ENCODE results near the gene TPRN.

The TPRN gene

DNA sequence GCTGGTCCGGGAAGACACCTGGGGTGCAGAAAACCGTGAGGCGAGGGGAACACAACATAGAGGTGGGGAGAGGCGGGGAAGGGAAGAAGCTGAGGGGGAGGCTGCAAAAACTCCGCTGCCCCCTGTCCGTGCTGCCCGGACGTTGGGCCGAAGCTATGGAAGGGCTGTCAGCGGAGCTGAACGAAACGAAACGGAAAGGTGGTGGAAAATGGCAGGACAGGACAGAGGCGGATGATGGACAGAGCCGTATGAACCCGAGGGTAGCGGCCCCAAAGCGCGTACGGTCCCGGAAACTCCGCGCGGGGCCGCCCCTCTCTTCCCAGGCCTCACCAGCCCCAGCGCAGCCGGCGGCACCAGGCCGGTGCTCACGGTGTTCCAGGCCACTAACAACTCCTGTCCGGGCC is 12.5 kb downstream of the TPRN start:
- DNase-seq, result no peak

DNA sequence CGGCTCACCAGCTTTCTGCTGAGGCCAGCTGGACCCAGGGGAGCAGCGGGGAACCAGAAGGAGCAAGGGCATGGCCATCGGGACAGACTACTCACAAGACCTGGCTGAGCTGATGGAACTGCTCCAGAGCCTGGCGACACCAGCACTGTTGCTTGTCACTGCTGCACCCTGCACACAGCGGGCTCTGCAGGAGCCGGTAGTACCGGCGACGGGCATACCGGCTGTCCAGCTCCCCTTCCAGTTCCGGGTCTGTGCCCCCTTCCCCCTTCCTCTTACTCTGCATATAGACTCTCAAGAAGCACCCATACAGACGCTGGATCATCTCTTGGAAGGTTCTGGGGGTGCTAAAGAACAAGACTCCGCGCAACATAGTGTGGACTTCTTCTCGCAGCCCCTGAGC is 13.2 kb downstream of the TPRN start:
- no peak for DNase-seq

DNA sequence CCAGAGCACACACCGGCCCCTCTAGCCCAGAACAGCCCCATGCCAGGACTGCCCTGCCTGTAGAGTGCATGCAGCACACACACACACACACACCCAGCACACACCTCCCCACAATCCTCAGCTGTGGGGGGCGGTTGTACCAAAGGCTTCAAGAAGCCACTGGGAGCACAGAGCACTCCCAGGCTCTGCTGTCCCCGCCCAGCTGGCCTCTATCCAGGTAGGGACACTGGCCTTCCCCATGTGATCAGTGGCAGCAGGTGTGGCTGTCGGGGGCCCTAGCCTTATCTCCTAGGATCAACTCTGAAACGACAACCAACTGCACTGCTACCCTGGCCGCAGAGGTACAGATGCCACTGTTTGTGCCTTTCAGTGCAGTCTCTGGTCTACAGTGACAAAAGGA is 14.2 kb downstream of the TPRN start:
- DNase-seq, result no peak

DNA sequence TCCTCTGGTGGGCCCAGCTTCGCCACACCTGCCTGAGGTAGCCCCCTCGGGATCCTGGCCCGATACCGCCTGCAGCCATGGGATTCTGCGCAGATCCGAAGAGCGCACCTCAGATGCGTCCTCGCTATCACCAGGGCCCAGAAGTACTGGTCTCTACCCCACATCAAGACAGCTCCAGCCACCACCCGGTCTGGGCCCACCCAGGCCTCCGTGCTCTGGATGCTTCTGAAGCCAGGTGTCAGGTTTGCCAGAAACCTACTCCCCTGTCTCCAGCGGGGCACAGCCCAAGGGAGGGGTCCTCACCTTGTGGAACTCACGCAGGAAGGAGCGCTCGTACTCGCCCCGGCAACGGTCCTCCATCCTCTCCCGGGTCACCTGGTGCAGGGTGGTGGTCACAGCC is 14.6 kb downstream of the TPRN start:
- no peak for DNase-seq

DNA sequence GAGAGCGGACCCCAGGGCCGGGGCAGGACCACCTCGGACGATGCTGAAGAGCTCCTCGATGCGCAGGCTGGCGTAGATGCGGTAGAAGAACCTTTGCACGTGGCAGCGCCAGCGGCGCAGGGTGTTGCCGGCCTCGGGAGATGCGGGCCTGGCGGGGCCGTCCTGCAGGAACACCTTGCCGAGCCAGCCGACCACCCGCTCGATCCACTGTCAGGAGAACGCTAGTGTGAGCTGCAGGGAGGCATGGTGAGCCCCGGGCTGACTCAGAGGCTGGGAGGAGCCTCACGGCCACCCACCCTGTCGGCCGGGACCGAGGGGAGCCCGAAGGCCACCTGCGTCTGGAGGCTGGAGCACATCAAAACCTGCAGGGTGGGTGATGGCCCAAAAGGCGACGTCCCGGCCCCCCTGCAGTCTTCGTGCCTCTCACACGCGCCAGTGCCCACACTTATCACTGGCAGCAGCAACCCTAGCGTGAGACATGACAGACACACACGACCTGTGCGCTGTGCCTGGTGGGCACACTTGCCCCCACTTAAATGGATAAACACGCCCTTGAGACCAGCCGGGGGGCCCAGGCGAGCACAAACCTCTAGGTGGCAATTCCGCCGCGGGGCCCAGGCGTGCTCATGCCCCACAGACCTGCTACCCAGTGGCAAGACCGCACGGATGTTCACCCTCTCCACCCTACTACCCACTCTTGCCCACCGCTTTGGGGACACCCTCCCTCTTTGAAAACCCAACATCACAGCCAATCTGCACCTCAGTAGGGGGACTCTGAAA is 15.5 kb downstream of the TPRN start:
- DNase-seq, result no peak

DNA sequence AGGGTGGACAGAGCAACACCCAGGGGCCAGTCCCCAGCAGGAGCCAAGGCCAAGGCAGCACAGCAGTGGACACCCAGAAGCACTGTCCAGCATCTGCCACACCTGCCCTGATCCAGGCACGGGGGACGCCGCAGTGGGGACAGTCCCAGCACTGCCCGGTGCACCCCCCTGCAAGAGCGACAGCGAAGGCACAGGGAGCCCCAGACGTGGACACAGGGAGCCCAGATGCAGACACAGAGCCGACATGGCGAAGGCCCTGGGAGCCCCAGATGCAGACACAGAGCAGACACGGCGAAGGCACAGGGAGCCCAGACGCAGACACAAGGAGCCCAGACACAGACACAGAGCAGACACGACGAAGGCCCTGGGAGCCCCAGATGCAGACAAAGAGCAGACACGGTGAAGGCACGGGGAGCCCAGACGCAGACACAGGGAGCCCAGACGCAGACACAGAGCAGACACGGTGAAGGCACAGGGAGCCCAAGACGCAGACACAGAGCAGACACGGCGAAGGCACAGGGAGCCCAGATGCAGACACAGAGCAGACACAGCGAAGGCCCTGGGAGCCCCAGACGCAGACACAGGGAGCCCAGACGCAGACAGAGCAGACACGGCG is 16.5 kb downstream of the TPRN start:
- no peak for DNase-seq

DNA sequence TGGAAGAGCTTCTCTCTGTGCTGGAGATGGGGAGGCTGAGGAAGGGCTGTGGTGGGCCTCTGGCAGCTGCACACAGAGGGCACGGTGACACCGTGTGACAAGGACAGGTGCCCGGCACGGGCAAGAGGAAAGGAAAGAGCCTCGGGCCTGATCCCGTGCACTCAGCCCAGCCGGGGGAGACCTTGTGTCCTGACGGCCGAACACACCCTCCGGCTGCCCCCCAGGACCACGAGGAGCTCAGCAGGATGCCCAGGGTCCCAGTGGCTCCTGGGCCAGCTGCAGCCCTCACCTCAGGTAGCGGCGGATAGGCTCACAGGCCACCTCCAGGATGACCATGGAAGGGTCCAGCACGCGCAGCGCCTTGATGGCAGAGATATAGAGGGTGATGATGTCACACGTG is 17.7 kb downstream of the TPRN start:
- no peak for DNase-seq

DNA sequence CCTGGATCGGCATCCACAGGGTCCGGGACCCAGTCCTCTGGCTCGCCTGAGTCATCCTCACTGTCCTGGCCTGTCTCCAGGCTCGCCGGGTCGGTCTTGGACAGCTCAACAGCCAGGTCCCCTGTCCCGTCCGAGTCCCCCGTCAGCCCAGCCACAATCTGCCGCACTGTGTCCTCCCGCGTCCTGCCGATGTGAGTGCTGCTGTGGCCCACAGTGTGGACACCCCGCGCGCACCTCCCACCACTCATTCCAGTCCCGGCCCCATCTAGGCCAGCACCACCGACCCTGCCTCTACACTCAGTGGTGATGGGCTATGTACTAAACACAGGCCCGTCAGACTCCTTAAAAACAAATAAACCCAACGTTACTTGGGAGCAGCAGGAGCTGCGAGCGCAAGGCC is 18.9 kb downstream of the TPRN start:
- DNase-seq, result no peak

DNA sequence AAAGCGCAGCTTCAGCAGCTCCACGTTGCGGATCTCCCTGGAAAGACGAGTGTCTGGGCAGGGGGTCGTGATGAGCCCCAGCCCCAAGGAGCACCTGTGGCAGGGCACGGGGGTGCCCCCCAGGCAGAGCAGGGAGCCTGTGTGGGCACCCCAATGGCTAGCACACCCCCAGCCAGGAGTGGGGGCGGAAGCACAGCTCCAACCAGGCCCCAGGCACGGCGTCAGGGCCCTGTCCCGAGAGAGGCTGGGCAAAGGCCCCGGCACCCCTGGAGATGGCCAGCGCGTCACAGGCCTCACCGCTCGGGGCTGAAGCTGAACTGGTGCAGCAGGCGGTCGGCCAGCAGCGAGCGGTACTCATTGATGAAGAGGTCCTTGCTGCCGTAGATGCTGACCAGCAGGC is 20.1 kb downstream of the TPRN start:
- no peak for DNase-seq

DNA sequence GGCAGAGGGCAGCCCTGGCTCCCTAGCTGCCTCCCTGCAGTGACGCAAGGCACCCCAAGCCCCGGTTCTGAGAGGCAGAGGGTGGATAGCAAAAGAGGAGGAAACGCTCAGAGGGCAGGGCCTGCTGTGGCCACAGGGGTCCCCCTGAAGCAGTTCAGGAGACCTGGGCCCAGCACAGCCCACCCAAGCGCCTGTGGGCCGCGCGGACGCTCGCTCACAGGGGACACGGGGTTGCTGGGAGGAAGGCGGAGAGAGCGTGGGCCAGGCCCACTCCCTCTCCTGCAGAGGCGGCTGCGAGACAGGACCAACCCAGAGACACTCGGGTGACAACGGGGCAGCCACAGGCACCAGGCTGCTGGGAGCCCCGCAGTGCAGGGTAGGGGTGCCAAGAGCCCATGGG is 20.8 kb downstream of the TPRN start:
- DNase-seq, result no peak

DNA sequence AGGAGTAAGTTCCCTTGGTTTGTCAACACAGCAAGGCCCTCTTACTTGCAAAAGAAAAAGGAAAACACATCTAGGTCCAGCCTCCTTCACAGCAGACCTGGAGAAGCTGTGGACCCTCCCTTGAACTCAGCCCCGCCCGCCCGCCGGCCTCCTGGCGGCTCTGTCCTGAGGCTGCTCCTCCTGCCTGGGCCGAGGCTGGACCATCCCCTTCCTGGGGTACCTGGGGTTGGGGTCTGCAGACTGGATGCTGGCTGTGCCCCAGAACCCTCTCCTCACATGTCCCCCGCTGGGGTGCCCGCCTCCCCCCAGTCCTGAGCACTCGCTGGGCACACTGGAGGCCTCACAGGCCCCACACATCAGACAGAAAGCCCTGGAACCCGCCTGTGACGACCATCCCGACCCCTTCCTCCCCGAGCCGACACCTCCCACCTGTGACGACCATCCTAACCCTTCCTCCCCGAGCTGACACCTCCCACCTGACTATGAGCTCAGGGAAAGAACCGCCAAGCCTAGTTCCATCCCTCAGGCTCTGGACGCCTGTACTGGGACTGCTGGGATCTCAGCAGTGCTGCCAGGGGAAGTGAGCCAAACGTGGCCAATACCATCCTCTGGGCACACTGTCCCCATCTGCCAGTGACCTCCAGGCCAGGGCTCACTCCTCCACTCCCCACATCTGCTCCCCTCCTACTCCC is 21.5 kb downstream of the TPRN start:
- DNase-seq, result no peak

DNA sequence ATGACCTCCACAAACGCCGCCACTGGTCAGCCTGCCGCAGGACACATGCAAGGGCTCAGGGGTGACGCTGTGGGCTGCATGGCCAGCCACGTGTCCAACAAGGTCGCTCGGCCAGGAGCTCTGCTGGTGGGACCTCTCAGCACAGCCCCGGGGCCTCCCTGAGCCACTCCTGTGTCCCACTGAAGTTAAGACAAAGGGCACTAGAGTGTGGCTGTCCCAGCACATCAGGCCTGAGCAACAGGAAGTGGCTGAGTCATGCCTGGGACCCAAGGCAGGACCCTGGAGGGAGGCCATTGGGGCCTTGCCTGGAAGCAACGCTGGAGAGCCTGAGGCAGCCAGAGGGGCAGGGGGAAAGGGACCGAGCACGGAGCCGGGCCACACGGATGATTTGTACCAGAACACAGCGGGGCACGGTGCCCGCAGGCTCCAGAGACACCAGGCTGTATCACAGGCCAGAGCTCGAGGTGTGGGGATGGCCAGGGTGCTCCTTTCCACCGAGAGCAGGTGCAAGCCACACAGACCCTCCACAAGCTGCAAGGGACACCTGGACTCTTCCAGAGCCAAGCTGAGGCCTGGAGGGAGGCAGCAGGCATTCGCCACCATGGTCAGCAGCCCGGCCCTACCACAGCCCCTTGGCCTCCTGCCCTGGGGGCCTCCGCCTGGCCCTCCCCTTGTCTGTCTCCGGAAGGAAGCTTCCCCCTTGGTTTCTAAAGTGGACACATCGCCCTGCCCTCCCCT is 22.2 kb downstream of the TPRN start:
- no peak for DNase-seq

DNA sequence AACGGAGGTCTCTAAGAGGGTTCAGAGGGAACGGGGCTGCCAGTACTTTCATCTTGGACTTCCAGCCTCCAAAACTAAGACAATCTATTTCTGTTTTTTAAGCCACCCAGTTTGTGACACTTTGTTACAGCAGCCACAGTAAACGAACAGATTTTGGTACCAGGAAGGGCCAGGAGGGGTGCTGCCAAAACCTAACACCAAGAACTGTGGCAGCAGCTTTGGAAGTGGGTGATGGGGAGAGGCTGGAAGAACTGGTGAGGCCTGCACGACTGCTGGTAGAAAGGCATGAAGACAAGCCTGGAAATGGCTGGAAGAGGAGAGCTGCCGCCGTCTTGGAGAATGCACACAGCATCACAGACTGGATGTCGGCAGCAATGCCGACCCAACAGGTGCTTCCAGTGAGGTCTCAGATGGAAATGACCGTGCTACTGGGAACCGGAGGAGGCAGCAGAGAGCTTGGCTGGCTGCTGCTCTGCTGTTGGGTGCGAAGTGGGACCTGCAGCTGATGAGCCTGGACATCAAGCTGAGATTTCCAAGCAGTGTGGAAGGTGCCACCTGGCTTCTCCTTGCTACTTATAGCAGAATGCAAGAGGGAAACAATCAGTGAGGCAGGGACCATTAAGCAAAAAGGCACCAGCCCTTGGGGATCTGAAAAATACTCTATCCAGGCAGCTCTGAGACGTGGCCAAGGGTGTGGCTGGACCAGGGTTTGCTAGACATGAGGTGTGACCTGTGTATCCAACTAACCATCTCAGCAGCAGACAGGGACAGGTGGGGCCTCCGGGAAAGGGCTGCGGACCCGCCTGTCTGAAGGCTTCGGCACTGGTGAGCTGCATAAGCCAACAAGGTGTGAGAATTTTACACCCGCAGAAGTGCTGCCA is 24.0 kb downstream of the TPRN start:
- DNase-seq, result no peak

DNA sequence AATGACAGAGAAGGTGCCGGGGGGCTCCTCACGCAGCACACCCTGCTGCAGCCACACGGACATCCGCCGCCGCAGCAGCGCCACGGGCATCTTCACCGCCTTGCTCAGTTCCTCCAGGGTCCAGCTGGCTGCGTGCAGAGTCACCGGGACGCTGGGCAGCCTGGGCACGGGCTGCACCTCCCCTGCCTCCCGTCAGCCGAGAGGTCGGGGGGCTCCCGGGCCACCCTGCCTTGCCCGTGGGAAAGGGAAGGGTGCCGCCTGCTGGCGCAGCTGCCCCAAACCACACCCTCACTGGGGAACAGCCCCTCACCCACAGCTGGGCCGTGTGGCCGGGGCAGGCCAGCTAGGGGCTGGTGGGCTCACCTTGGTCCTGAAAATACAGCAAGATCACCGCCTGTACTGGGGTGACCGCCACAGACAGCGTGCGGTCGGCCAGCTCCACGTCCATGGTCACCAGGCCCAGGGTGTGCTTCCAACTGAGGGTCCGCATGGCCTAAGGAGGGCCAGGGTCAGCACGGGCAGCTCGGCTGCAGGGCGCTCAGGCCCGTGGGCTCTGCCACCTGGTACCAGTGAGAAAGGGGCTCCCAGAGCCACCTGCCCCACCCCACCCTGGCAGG is 25.1 kb downstream of the TPRN start:
- no peak for DNase-seq

DNA sequence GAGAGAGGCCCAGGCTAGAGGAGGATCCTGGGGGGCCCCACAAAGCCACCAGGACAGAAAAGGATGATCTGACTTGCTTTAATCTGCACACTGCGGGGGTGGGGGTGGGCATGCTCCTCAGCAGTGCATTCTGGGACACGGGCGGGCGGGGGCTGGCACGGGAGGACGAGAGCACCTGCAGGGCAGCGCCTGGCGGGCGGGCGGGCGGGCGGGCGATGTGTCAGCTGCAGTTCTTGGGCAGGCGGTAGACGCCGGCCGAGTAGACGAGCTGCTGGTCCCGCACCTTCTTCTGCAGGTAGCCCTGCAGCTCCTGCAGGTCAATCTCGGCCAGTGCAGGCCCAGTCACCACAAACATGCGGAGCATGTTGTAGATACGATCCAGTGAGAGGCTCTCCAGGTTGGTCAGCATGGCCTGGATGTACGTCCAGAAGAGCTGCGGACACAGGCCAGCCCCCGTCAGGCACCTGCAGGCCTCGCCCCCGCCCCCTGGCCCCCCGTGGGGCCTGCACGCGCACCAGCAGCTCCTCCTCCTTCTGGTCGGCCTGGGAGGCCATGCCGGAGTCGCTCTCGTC is 25.7 kb downstream of the TPRN start:
- no peak for DNase-seq

DNA sequence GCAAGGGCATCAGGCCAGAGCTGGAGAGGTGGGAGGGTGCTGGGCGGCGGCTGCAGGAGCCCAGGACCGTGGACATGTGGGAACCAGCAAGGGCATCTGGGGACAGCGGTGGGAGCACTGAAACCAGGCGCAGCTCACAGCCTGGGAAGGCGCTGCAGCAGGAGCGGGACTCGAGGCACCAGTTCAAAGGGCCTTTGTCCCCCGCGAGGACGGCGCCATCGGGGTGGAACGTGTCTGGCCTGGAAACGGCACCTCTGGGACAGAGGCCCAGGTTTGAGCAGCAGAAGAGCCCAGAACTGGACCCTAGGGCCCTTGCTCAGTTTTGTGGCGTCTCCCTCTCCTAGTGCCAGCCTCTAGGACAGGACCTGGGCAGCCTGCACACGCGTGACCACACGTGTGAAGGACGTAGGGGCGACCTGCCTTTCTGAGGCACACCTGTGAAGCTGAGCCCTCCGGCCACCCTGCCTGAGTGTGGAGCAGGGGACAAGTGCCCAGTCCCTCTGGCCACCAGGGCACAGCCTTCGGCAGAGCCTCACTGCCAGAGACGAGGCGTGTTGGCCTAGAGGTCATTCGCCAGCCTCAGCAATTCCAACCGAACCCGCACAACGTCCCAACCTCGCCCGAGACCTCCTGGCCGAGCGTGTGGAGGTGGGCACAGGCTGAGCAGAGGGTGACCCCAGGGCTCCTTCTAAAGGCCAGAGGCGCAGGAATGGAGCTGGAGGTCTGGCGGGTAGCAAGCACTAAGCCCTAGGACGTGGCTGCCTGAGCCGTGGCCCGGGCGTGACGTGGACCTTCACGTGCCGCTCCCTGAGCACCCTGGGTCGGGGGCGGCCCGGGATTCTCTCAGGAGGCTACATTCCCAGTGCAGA is 26.5 kb downstream of the TPRN start:
- DNase-seq, result no peak

DNA sequence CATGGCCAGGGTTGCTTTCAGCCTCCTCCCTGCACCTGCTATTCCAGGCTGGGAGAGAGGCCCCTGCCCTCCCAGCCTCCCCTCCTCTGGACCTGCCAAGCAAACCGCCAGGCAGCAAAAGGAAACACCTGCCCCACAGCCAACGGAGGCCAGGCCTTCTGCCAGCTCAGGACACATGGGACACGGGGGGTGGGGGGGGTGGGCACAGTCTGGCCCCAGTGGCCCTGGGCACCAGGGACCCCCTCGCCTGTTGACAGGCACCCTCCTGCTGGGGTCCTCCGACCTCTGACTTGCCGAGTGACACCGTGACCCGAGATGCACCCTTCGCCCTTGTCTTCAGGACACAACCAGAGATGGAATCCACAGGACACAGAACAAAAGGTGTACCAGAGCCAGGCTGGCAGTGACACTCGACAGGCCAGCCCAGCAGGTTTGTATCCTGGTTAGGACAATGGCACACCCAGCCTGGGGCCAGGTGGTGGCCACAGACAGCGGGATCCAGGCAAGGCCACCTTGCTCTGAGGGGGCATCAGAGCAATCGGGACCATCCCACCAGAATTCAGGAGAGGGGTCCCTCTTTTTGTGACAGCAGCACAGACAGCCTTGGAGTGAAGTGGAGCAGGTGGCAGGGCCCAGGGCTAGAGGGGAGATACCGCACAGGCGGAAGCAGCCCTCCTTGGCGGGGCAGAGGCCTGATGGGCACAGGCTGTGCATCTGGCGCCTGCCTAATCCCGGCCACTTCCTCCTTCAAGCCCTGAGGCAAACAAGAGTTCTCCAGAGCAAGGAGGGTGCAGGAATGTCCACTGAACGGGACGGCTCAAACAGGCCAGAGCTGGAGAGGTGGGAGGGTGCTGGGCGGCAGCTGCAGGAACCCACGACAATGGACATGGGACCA is 27.4 kb downstream of the TPRN start:
- no peak for DNase-seq

DNA sequence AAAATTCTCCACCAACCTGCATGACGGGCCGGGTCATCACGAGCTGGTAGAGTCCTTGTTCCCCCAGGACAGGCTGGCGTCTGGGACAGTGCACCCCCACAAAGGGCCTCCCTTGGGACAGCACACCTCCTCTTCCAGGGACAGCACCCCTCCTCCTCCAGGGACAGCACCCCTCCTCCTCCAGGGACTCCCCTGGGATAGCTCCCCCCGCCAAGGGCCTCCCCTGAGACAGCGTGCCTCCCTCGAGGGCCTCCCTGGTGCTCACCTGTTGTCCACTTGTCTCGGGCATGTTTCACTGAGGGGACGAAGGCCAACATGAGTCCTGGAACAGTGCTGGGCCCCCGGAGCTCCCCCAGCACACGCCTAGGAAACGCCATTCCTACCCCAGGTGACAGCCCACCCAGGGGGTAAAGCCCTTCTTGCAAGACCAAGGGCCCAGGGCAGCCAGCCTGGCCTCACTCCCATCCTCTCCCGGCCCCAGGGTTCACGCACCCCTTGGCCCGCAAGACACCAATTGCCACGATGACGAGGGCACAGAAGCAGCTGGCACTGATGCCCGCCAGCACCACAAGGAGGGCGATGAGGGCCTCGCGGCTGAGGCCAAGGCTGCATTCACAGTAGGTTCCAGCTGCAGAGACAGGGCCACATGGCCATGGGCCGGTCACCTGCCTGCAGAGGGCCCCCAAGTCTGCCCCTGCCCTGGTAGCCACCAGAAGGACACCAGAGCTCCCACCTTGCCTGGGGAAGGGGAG is 29.2 kb downstream of the TPRN start:
- DNase-seq, result no peak

Measured in CD4-positive, alpha-beta T cell treated with Interleukin-15 for 1 hour (primary cell).